NB4 (cell line): ENCODE measurements around the gene TMEM220.

Source experiments
- CTCF ChIP-seq: IDR thresholded peaks from one replicate; pipeline ENCODE4 v1.5.1; 2012; ENCODE audit warnings: low read depth, low read length
- POLR2A ChIP-seq: IDR thresholded peaks from 2 replicates; pipeline ENCODE4 v1.6.1; 2011; ENCODE audit warnings: mild to moderate bottlenecking; ENCODE audit not compliant: insufficient read length; ENCODE audit errors: extremely low read depth
- TF ChIP-seq, protein P1 (sequence below): IDR thresholded peaks from 2 replicates; pipeline ENCODE4 v1.6.1; 2011; ENCODE audit warnings: low read depth, low read length

DNA sequence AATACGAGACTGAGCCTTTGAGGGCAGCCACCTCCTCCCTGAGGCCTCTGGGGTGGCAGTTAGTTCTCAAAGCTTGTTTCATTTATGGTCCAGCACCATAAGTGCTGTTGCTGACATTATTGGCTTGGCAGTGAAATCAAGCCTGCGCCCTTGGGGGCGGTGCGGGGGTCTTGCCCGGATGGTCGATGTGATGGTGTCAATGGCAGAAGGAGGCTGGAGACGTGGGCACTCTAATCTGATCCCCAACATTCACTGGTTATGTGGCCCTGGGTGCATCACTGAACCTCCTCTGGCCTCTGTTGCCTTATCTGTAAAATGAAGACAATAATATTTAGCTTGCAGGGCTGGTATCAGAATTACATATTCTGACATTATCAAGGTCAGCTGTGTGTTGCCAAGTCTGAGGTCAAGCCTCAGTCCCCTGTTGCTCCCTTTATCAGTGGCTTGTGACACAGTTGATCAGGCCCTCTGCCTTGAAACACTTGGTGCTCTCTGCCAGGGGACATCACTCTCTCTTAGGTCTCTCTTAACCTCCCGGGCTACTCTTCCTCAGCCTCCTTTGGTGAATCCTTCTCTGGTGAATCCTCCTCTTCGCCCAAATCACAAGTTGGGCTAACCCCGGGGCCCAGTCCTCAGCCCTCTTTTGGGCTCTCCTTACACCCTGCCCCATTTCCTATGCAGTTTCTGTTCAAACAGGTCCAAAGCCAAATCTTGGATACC lies 11.8 kb upstream of the TMEM220 start:
- no peak for TF ChIP-seq POLR2A
- no peak for TF ChIP-seq CTCF
- TF ChIP-seq, protein P1, sequence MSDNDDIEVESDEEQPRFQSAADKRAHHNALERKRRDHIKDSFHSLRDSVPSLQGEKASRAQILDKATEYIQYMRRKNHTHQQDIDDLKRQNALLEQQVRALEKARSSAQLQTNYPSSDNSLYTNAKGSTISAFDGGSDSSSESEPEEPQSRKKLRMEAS = no peak
